Effector CD4-positive, alpha-beta T cell (primary cell): ENCODE results near the gene MPG.

Experiments
- DNase-seq: peaks from one replicate; pipeline ENCODE4 v3.0.0-alpha.2; 2020

Gene MPG

DNA sequence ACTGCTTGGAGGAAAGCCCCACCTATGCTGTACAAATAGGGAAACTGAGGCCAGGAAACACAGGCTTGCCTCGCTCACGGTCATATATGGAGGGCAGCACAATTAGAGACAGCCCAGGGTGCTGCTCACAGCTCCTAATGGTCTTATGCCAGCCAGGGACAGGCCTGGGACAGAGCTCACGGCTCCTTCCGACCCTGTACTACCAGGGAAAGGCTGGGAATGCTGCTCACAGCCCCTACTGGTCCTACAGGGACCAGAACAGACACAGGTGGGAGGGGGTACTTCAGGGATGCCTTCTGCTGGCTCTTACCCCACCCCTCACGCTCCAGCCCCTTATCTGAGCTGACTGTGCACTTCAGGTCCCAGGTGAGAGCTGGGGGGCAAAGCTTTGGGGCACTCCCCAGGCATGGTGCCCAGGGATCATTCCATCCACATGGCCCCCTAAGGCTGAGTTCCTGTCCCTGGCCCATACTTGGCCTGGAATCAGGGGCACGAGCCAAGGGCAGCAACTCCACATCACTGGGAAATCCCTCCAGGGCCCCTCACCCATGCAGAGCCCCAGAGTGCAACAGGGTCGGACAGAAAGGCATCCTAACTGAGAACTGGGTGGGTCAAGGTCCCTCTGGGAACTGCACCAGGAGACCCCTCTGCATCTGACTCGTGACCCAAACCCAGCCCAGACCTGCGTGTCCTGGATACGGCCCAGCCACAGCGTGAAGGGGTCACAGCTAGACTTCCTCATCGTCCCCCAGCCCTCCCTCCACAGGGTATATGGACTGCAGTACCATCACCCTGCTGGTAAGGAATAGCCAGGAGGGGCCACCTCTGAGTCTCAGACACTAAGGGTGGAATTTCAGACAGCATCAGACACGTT, 11.5 kb upstream of the MPG start:
- no peak for DNase-seq

DNA sequence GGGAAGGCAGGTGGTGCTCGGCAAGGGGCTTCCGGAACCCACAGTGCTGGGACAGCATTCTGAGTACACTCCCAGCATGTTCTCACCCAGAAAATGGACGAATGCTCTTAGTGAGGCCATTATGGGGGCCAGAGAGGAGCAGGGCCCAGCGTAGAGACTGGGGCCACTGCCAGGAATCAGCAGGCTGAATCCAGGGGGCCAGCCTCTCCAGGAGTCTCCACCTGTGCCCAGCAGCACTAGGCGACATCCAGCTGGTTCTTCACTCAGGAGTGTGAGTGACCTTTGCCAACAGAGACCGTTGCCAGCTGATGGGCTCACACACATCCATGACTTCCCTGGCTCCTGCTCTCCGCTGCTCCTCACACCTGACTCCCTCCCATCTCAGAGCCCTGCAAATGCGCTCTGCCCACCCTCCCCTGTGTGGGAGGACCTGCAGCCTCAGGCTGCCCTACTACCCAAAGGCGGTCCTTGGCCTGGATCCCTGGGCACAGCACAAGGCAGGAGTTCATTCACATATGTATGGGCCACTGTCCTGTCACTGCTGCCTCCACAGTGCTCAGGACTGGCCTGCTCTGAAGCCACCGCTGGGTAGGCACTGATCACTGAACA, 10.7 kb upstream of the MPG start:
- DNase-seq = no peak

DNA sequence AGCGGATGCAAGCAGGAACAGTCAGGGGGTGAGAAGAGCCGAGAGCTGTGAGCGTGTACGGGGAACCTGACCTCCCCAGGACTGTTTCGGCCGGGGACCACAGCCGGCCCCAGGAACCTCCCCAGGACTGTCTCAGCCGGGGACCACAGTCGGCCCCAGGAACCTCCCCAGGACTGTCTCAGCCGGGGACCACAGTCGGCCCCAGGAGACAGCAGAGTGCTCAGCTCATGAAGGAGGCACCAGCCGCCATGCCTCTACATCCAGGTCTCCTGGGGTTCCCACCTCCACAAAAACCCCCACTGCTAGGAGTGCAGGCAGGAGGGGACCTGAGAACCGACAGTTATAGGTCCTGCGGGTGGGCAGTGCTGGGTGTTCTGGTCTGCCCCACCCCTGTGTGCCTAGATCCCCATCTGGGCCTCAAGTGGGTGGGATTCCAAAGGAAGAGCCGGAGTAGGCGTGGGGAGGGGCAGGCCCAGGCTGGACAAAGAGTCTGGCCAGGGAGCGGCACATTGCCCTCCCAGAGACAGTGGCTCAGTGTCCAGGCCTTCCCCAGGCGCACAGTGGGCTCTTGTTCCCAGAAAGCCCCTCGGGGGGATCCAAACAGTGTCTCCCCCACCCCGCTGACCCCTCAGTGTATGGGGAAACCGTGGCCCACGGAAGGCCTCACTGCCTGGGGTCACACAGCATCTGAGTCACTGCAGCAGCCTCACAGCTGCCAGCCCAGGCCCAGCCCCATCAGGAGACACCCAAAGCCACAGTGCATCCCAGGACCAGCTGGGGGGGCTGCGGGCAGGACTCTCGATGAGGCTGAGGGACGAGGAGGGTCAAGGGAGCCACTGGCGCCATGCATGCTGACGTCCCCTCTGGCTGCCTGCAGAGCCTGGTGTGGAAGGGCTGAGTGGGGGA, 9.9 kb upstream of the MPG start:
- DNase-seq = no peak

- DNase-seq = no peak
These were observed 8.8 kb upstream of the MPG start for GRCh38 chr16:69181-69580.

DNA sequence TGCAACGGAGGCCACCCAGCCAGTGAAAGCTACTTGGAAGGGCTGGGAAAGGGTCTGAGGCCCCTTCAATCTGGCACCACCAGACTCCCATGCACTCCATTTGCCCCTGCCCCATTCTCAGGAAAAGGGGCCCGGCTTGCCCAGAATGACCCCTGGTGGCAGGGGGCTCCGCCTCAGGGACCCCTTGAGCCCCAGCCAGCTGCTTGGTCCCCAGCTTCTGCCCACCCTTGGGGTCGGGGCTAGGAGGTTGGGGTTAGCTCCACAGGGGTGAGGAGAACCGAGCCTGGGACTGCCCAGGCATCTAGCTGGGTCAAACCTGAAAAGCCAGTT, 6.8 kb upstream of the MPG start:
- DNase-seq = no peak

GRCh38 chr16:71540-72401, 6.3 kb upstream of the MPG start:
- DNase-seq = no peak

- DNase-seq = no peak
These were observed 5.2 kb upstream of the MPG start, which contains the start of gene RHBDF1 for GRCh38 chr16:72561-73548. RHBDF1 (minus strand) TSS chr16:72631; CDS start chr16:65015, 7,616 bp downstream.

DNA sequence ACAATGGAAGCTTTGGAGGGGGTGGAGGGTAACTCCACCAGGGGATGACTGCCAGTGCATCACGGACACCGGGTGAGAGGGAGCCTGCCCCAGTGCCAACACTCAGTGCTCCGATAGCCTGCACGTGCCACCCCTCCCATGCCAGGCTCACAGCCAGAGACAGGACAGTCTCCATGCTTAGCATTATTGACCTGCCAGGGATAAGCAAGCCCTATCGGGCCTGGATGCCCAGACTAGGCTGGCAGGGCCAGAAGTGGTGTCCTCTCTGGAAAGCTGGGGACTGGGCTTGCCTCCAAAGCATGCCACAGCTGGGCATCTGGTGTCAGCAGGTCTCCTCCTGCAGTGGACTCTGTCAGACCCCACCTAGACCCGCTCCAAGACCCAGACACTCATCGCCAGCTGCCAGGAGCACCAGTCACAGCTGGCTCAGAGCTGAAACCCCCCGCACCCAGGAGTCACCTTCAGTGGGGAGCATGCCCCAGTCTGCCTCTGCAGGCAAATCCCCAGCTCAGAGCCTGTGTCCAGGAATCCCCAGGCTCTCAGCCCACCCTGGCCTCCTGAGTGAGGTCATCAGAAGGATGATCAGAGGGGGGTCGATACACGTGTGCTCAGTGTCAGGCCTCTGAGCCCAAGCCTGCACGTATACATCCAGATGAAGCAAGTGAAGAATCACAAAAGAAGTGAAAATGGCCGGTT, 3.8 kb upstream of the MPG start:
- no peak for DNase-seq

- DNase-seq = no peak
These were observed 3.2 kb upstream of the MPG start for GRCh38 chr16:74747-75334.

- DNase-seq = no peak
These were observed 2.2 kb upstream of the MPG start for GRCh38 chr16:75580-76501.

GRCh38 chr16:76535-77272, 1.3 kb upstream of the MPG start:
- no peak for DNase-seq

DNA sequence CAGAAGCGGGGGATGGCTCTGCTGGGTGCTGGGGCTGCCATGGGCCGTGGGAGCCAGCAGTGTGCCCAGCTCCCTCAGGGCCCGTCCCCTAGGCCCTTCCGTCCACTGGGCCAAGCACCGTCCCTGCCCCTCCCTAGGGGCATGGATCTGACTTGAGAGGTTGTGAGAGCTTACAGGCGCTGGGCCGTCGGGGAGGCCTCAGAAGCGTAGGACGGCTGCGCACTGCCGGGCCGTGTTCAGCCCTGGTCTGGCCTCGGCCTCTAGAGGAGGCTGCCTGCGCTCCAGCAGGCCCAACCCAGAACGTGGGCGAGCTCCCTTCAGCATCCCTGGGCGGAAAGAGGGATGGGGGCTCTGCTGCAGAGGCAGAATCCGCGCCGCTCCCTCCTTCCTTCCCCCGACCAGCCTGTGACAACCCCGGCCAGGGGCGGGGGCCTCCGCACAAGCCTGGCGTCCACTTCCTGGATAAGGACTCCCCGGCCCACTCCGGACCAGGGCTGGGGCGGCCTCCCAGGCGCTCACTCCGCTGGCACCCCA, 685 bp upstream of the MPG start:
- DNase-seq = no peak

- no peak for DNase-seq
These were observed 572 bp downstream of the MPG start for GRCh38 chr16:78444-79150.

- no peak for DNase-seq
These were observed 1.4 kb downstream of the MPG start for GRCh38 chr16:79151-80054.

GRCh38 chr16:83060-83603, 5.1 kb downstream of the MPG start:
- no peak for DNase-seq
